Spinal cord (tissue), 10 donors: ENCODE results near the gene KRTAP20-4. TPM values are rescaled to one million over a fixed set of nuclear protein-coding genes. Genes with fewer than 3 reads are reported as not detected.

ENCODE experiments used
- DNase-seq, 6 donors: peaks; one replicate each; pipeline versions ENCODE4 v3.0.0 to v3.0.0-alpha.2; 2013 to 2015; ENCODE audit warnings: low spot score in 6 of 6, low read depth in 4 of 6
- H3K27ac ChIP-seq: one replicate; pipeline ENCODE4 v1.5.1; 2013; ENCODE audit warnings: low read depth, low read length, control low read depth
- H3K27me3 ChIP-seq: one replicate; pipeline ENCODE4 v1.6.1; 2013; ENCODE audit warnings: low read length; ENCODE audit not compliant: control insufficient read depth, insufficient read depth
- H3K36me3 ChIP-seq: one replicate; pipeline ENCODE4 v1.6.1; 2013; ENCODE audit warnings: low read length; ENCODE audit not compliant: control insufficient read depth, insufficient read depth
- H3K4me1 ChIP-seq: one replicate; pipeline ENCODE4 v1.6.1; 2013; ENCODE audit warnings: low read length; ENCODE audit not compliant: control insufficient read depth, insufficient read depth
- H3K4me3 ChIP-seq: one replicate; pipeline ENCODE4 v1.5.1; 2013; ENCODE audit warnings: low read depth, low read length, control low read depth
- H3K9me3 ChIP-seq: one replicate; pipeline ENCODE4 v1.6.1; 2013; ENCODE audit warnings: low read length; ENCODE audit not compliant: control insufficient read depth, insufficient read depth
- WGBS: methylation state at CpG from one replicate; pipeline ENCODE4 v1.1.5; 2013; ENCODE audit warnings: missing lambda C conversion rate; ENCODE audit not compliant: insufficient coverage; 5-methylcytosine and 5-hydroxymethylcytosine counted together
- long read RNA-seq, 4 donors: transcript quantifications; one replicate each; lab custom pipeline, GENCODE V29; 2026
- polyA plus RNA-seq, 2 donors: library from polyadenylated mRNA; unstranded; fragments of 120-200 nt; gene quantifications; one replicate each; pipeline ENCODE4 v1.2.1, GENCODE V29; 2013; ENCODE audit not compliant: insufficient read length in 2 of 2
- total RNA-seq, 2 donors: library from RNA; depleted of rRNA in 1 of 2; stranded (reverse); fragments of 120-200 nt in 1 of 2; fragments of >200 nt in 1 of 2; gene quantifications; one replicate each; pipeline versions ENCODE4 v1.2.3 to v1.2.4, GENCODE V29; 2013 to 2014
- donor health status: healthy.

KRTAP20-4 gene
- total RNA-seq (not detected), polyA plus RNA-seq (not detected)
- long read RNA-seq, donor 1, result 0 reads
- long read RNA-seq, donor 2, result 0 reads
- long read RNA-seq, donor 3, result 0 reads
- long read RNA-seq, donor 4, result 0 reads

DNA sequence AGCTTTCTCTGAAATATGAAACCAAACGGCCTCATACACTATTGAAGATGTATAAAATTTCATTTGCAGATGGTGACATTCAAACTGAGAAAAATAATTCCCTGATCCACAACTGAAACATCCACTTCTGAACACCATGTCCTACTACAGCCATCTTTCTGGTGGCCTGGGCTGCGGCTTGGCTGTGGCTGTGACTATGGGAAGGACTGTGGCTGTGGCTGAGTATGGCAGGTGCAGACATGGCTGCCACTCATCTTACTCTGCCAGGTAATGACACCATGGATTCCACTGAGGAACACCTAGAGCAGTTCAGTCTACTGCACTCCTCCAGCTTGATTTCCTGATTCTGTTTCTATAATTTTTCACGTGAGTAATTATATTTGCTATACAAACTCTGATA, at the start of gene KRTAP20-4:
Gene KRTAP20-4 (plus strand): TSS at position 106 of the 400 bp plus-strand sequence.
- WGBS, result no CpG with 5 or more reads among the region's 3 CpGs
- no peak within 1 kb of the TSS for H3K27ac ChIP-seq
- H3K9me3 ChIP-seq, result no peaks in the 10 kb centered on the region
- no peak within 1 kb of the TSS for H3K4me3 ChIP-seq
- no peaks in the 10 kb centered on the region for H3K4me1 ChIP-seq
- H3K36me3 ChIP-seq, result no peaks in the 10 kb centered on the region
- DNase-seq, result no peak
- H3K27me3 ChIP-seq, result no peaks in the 10 kb centered on the region

- H3K27ac ChIP-seq, result no peak overlapping the region
- no peak overlapping the region for H3K4me3 ChIP-seq
- no peak for DNase-seq
- no peaks in the 10 kb centered on the region for H3K27me3 ChIP-seq
- no peaks in the 10 kb centered on the region for H3K9me3 ChIP-seq
- H3K36me3 ChIP-seq, result no peaks in the 10 kb centered on the region
- no peaks in the 10 kb centered on the region for H3K4me1 ChIP-seq
Measured at GRCh38 chr21:30577766-30578165, 42.7 kb upstream of the KRTAP20-4 start.

GRCh38 chr21:30579346-30579745, 41.1 kb upstream of the KRTAP20-4 start:
- WGBS, result 25% methylated on average over 1 of the region's 1 CpG
- peak in 4 of 6 donors; percentile 5 to 89 (median 11) for DNase-seq
- no peaks in the 10 kb centered on the region for H3K4me1 ChIP-seq
- no peak overlapping the region for H3K4me3 ChIP-seq
- no peak overlapping the region for H3K27ac ChIP-seq
- H3K9me3 ChIP-seq, result no peaks in the 10 kb centered on the region
- H3K27me3 ChIP-seq, result no peaks in the 10 kb centered on the region
- no peaks in the 10 kb centered on the region for H3K36me3 ChIP-seq

DNA sequence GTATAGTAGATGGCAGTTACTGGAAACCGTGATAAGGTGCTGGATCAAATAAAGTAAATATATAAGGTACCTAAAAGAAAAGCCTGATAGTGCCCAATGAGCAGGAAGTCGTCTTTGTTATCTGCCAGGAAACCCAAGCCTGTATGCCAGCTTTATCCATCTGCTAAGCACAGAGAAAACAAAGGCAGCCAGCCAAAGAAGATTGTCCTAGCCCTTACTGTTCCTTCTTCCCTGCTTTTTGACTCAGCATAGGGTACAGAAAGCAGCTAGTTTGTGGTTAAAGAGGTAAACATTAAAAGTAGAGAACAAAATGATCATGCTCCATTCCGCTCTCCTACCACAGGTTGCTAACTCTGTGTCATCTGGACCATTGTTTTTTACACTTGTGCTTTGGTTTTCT, 40.3 kb upstream of the KRTAP20-4 start:
- H3K36me3 ChIP-seq, result no peaks in the 10 kb centered on the region
- no peaks in the 10 kb centered on the region for H3K4me1 ChIP-seq
- no peaks in the 10 kb centered on the region for H3K27me3 ChIP-seq
- peak in 1 of 6 donors; percentile 73 for DNase-seq
- H3K9me3 ChIP-seq, result no peaks in the 10 kb centered on the region
- no peak overlapping the region for H3K27ac ChIP-seq
- H3K4me3 ChIP-seq, result no peak overlapping the region
- 25% methylated on average over 1 of the region's 3 CpGs for WGBS

DNA sequence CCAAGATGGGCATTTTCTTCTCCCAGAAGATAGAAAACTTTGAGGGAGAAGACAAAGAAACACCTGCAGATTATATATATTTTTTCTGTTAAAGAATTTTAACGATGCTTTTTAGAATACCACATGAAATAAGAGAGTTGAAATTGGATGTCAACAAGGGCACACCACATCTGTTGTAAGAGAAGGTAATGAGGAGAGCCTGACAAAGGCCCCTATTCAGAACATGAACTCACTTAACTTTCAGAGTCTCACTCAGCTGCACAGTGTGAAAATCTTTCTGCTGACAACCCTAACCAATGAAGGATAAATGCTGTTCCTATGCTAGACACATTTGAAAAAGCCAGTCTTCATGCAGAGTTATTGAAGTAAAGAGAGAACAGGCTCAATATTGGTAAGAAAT, 37.6 kb upstream of the KRTAP20-4 start:
- Histone ChIP-seq H3K4me1 (no peaks in the 10 kb centered on the region), H3K27ac (no peak overlapping the region), H3K9me3 (no peaks in the 10 kb centered on the region), H3K36me3 (no peaks in the 10 kb centered on the region), H3K27me3 (no peaks in the 10 kb centered on the region), H3K4me3 (no peak overlapping the region)
- no CpG with 5 or more reads among the region's 1 CpG for WGBS
- DNase-seq, result peak in 2 of 6 donors; percentile 23 to 27

DNA sequence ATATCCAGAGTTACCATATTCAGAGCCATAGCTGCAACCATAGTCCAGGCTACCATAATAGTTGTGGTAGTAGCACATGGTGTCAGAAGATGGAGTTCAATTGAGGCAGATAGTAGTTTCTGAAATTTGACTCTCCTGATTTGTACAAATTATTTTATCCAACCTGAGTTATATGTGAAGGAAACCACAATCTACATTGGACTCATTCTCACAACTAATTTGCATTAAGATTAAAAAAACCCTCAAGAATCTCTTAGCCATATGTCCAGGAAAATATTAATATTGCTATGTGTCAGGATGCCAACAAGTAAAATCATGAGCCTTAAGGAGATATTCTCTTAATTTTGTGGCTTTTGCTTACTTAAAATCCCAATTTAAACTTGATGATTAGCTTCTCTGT, 30.1 kb upstream of the KRTAP20-4 start, which contains the start of gene KRTAP22-2:
Gene KRTAP22-2 (minus strand): TSS at position 101 of the 400 bp plus-strand sequence.
- no peaks in the 10 kb centered on the region for H3K4me1 ChIP-seq
- H3K9me3 ChIP-seq, result no peaks in the 10 kb centered on the region
- H3K36me3 ChIP-seq, result no peaks in the 10 kb centered on the region
- H3K27me3 ChIP-seq, result no peaks in the 10 kb centered on the region
- H3K27ac ChIP-seq, result no peak within 1 kb of the TSS
- DNase-seq, result no peak
- H3K4me3 ChIP-seq, result no peak within 1 kb of the TSS

DNA sequence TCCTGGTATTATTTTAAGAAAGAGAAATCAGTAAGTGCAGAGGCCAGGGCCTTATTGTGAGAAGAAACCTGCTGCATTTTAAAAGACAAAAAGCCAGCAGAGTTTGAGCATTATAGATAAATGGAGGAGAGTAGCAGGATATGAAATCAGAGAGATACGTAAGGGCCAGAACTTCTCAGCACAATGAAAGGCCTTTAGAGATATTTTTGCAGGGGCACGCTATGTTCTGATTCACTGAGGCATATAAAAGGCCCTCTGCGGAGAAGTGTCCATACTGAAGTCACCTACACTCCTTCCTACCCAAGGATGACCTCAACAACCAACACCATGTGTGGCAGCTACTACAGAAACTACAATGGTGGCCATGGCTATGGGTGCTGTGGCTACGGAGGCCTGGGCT, 28.3 kb upstream of the KRTAP20-4 start, which contains the start of gene KRTAP6-3:
Gene KRTAP6-3 (plus strand): TSS at position 301 of the 400 bp plus-strand sequence. CDS start 6 bp downstream, at position 307.
- 94% methylated on average over 4 of the region's 4 CpGs for WGBS
- Histone ChIP-seq H3K36me3 (no peaks in the 10 kb centered on the region), H3K4me3 (no peak within 1 kb of the TSS), H3K9me3 (no peaks in the 10 kb centered on the region), H3K27me3 (no peaks in the 10 kb centered on the region), H3K4me1 (no peaks in the 10 kb centered on the region), H3K27ac (no peak within 1 kb of the TSS)
- DNase-seq, result no peak

DNA sequence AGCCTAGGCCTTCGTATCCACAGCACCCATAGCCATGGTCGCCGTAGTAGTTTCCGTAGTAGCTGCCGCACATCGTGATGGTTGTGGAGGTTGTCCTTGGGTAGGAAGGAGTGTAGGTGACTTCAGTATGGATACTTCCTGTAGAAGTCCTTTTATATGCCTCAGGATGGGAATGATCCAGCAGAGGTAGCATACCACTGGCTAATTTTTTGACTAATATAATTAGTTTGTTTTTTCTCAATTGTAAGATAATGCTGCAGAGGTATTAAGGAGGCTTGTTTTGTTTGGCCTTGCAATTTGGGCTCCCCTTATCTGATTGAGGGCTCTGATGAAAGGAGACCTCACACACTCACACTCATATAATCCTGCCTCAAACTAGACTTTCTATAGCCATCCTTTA, 21.6 kb upstream of the KRTAP20-4 start, which contains the start of gene KRTAP6-2:
Gene KRTAP6-2 (minus strand): TSS at position 101 of the 400 bp plus-strand sequence. CDS start 28 bp downstream, at position 73.
- Histone ChIP-seq H3K36me3 (no peaks in the 10 kb centered on the region), H3K9me3 (no peaks in the 10 kb centered on the region), H3K4me3 (no peak within 1 kb of the TSS)

DNA sequence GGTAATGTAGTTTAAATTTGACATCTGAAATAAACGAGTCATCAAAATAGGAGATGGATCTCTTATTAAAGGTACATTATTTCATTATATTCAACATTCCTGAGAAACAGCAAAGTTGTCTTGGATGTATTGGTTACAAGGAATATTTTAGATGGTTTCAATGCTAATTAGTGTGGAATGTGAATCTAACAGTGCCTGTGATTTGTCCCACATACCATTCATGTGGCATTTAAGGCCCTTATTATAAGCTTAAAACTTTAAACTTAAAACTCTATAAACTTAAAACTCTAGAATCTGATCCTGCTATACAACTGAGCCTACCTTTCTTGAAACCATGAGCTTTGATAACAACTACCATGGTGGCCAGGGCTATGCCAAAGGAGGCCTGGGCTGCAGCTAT, 19.6 kb upstream of the KRTAP20-4 start, which contains the start of gene KRTAP22-1:
Gene KRTAP22-1 (plus strand): TSS at position 301 of the 400 bp plus-strand sequence.
- no peak for DNase-seq
- WGBS, result no CpG with 5 or more reads among the region's 1 CpG
- H3K9me3 ChIP-seq, result no peaks in the 10 kb centered on the region
- H3K4me3 ChIP-seq, result no peak within 1 kb of the TSS
- H3K27me3 ChIP-seq, result no peaks in the 10 kb centered on the region
- no peak within 1 kb of the TSS for H3K27ac ChIP-seq
- no peaks in the 10 kb centered on the region for H3K36me3 ChIP-seq
- no peaks in the 10 kb centered on the region for H3K4me1 ChIP-seq

More for the DNA sequence above, 21.6 kb upstream of the KRTAP20-4 start, which contains the start of gene KRTAP6-2:
- no peak within 1 kb of the TSS for H3K27ac ChIP-seq
- no peaks in the 10 kb centered on the region for H3K27me3 ChIP-seq
- WGBS, result 100% methylated on average over 6 of the region's 6 CpGs
- no peak for DNase-seq
- H3K4me1 ChIP-seq, result no peaks in the 10 kb centered on the region

- DNase-seq, result no peak
- no peak overlapping the region for H3K4me3 ChIP-seq
- no peaks in the 10 kb centered on the region for H3K27me3 ChIP-seq
- no peaks in the 10 kb centered on the region for H3K9me3 ChIP-seq
- H3K36me3 ChIP-seq, result no peaks in the 10 kb centered on the region
- no peak overlapping the region for H3K27ac ChIP-seq
- WGBS, result 100% methylated on average over 2 of the region's 2 CpGs
- no peaks in the 10 kb centered on the region for H3K4me1 ChIP-seq
Measured at GRCh38 chr21:30605968-30606367, 14.5 kb upstream of the KRTAP20-4 start.
